Heart right ventricle (tissue), 16 donors: ENCODE results near the gene BICC1. TPM values are rescaled to one million over a fixed set of nuclear protein-coding genes. Genes with fewer than 3 reads are reported as not detected.

Source experiments
- ATAC-seq, 8 donors: fragments of 200-7000 bp; cut with Tn5 transposase; one replicate each; pipeline ENCODE4 v1.9.1; 2020; ENCODE audit warnings: mild to moderate bottlenecking in 8 of 8, moderate library complexity in 8 of 8, moderate number of reproducible peaks in 1 of 8
- DNase-seq, 2 donors: peaks; one replicate each; pipeline ENCODE4 v3.0.0-alpha.2; 2020
- H3K27ac ChIP-seq, 10 donors: fragments of 200-600 bp; sonication (generic) in 2 of 10; one replicate each; pipeline versions ENCODE4 v1.5.0 to v1.8.0; 2020 to 2022; ENCODE audit warnings: mild to moderate bottlenecking in 3 of 10
- H3K27me3 ChIP-seq, 7 donors: fragments of 200-600 bp; one replicate each; pipeline ENCODE4 v1.8.0; 2021 to 2022; ENCODE audit warnings: mild to moderate bottlenecking in 2 of 7
- H3K36me3 ChIP-seq, 9 donors: fragments of 200-600 bp; sonication (generic) in 1 of 9; one replicate each; pipeline versions ENCODE4 v1.5.0 to v1.8.0; 2020 to 2022; ENCODE audit warnings: mild to moderate bottlenecking in 2 of 9
- H3K4me1 ChIP-seq, 9 donors: fragments of 200-600 bp; sonication (generic) in 1 of 9; one replicate each; pipeline versions ENCODE4 v1.5.0 to v1.8.0; 2020 to 2022; ENCODE audit warnings: mild to moderate bottlenecking in 4 of 9
- H3K4me3 ChIP-seq, 10 donors: fragments of 200-600 bp; sonication (generic) in 2 of 10; one replicate each; pipeline versions ENCODE4 v1.5.0 to v1.8.0; 2020 to 2022; ENCODE audit warnings: mild to moderate bottlenecking in 7 of 10, moderate library complexity in 2 of 10
- H3K9me3 ChIP-seq, 11 donors: fragments of 200-600 bp in 10 of 11; sonication (generic) in 2 of 11; one replicate each; pipeline versions ENCODE4 v1.5.0 to v1.8.0; 2013 to 2022; ENCODE audit warnings: mild to moderate bottlenecking in 2 of 11, control low read depth in 1 of 11, moderate library complexity in 1 of 11
- WGBS, 2 donors: extraction: QIAGEN DNeasy Blood & Tissue Kit; methylation state at CpG; one replicate each; pipeline ENCODE4 v1.1.7; 2013; ENCODE audit warnings: inconsistent platforms in 1 of 2; 5-methylcytosine and 5-hydroxymethylcytosine counted together
- intact Hi-C, 10 donors: fragments of 100-400 bp; cut with DNase I; formaldehyde crosslinking; loops; one replicate each; pipeline versions ENCODE4 v1.11.1 to v1.14.2; 2022
- polyA plus RNA-seq, 2 donors: library from polyadenylated mRNA; stranded (reverse); fragments of 200-250 nt; gene quantifications; one replicate each; pipeline ENCODE4 v1.2.3, GENCODE V29; 2013
- total RNA-seq, 10 donors: library from RNA; stranded (reverse); fragmentation: NEBNext Ultra II Directional in 3 of 10; extraction: Animal tissue kit (Norgen Biotek cat#: 25700) in 3 of 10; gene quantifications; one replicate each; pipeline versions ENCODE4 v1.2.1 to v1.2.4, GENCODE V29; 2021 to 2023
- TF ChIP-seq, protein P1 (sequence below), 9 donors: fragments of 200-600 bp; sonication (generic) in 2 of 9; IDR thresholded peaks; one replicate each; pipeline versions ENCODE4 v1.5.0 to v1.8.0; 2021 to 2022; ENCODE audit warnings: antibody characterized with exemption in 9 of 9, mild to moderate bottlenecking in 5 of 9, moderate library complexity in 1 of 9
- donor health status: Arrhythmogenic right ventricular cardiomyopathy.
- donor health status: ischemic (EF 13 %, LVEDD 7.1; RV severe dilation, severe dysfunction).
- donor health status: healthy with polysubstance abuse.
- donor health status: DM: no; HTN: yes; CAD: no.
- donor health status: DM: no; HTN: no; CAD: no.
- donor health status: ischemic (EF 25% LVEDD 6.9; RV normal size, moderate dysfunction).
- donor health status: ischemic (EF 25% LVEDD 5.7; RV mildly dilated, moderate dysfunction).
- donor health status: healthy.
- donor health status: DM: yes; HTN: yes; CAD: no.
- donor health status: Ischemic cardiomyopathy.
- donor health status: ischemic (EF 35%, LVEDD 5.7; RV mildly dilated, moderate dysfunction).
- donor health status: nonischemic (EF 11% LVEDD 7.7; RV severe dilation, severe dysfunction).
- donor health status: DM: yes; HTN: yes; CAD: no.
- donor health status: PGD.
- donor health status: ischemic (EF 29% LVEDD 5.4; RV normal size, mild dysfunction).
- donor health status: nonischemic (EF 23%, LVEDD 6.1; RV moderate dilation, normal function).

BICC1 gene
- total and polyA plus RNA-seq, 12 donors = 1.6 to 9.2 (median 5.0) TPM

GRCh38 chr10:58579011-58579655, 66.5 kb downstream of the BICC1 start:
- TF ChIP-seq, protein P1, sequence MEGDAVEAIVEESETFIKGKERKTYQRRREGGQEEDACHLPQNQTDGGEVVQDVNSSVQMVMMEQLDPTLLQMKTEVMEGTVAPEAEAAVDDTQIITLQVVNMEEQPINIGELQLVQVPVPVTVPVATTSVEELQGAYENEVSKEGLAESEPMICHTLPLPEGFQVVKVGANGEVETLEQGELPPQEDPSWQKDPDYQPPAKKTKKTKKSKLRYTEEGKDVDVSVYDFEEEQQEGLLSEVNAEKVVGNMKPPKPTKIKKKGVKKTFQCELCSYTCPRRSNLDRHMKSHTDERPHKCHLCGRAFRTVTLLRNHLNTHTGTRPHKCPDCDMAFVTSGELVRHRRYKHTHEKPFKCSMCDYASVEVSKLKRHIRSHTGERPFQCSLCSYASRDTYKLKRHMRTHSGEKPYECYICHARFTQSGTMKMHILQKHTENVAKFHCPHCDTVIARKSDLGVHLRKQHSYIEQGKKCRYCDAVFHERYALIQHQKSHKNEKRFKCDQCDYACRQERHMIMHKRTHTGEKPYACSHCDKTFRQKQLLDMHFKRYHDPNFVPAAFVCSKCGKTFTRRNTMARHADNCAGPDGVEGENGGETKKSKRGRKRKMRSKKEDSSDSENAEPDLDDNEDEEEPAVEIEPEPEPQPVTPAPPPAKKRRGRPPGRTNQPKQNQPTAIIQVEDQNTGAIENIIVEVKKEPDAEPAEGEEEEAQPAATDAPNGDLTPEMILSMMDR (IDR thresholded peaks at IDR 0.05) = no peak
- 78 to 83% methylated on average over 11 of the region's 11 CpGs for WGBS, 2 donors
- H3K36me3 ChIP-seq = no peaks in the 10 kb centered on the region
- H3K27me3 ChIP-seq = no peaks in the 10 kb centered on the region
- H3K27ac ChIP-seq = peak overlapping the region in 6 of 10 donors; percentile 11 to 75 (median 42)
- H3K4me1 ChIP-seq = peaks cover 0 to 39% (median 8%) of the 10 kb centered on the region in 9 donors
- ATAC-seq (peak in 1 of 8 donors; percentile 34), DNase-seq (no peak)
- intact Hi-C loops = no loop called here
- H3K4me3 ChIP-seq = no peak overlapping the region
- H3K9me3 ChIP-seq = peaks cover 0 to 17% (median 0%) of the 10 kb centered on the region in 11 donors

- no peak overlapping the region for H3K27ac ChIP-seq
Measured at GRCh38 chr10:58582045-58582444, 69.4 kb downstream of the BICC1 start.

DNA sequence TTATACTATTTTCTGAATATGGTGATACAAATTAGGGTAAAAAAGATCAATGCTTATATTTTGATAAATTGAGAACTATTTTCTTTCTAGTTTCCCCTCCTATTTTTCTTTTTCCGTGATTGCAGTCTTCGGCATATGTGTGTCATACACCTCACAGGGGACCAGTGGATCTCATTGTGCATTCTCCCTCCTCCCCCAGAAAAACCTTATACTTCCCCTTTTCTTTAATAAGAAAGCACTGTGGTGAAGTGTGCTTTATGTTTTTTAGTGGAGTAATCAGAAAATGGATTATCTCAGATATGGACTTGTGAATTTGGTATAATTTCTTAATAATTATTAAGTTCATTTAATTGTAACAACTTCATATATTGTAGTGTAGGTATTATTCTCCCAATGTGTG, 72.8 kb downstream of the BICC1 start:
- H3K4me3 ChIP-seq = no peak overlapping the region
- TF ChIP-seq, protein P1 (IDR thresholded peaks at IDR 0.05) = no peak
- 85 to 93% methylated on average over 2 of the region's 2 CpGs for WGBS, 2 donors
- peaks cover 0 to 16% (median 0%) of the 10 kb centered on the region in 9 donors for H3K4me1 ChIP-seq
- intact Hi-C loops = no loop called here
- no peaks in the 10 kb centered on the region for H3K36me3 ChIP-seq
- no peak overlapping the region for H3K27ac ChIP-seq
- peaks cover 0 to 18% (median 0%) of the 10 kb centered on the region in 11 donors for H3K9me3 ChIP-seq
- ATAC-seq = no peak
- no peak for DNase-seq
- H3K27me3 ChIP-seq = no peaks in the 10 kb centered on the region

More at GRCh38 chr10:58582045-58582444, 69.4 kb downstream of the BICC1 start:
- DNase-seq (no peak), ATAC-seq (no peak)
- Histone ChIP-seq H3K4me3 (no peak overlapping the region), H3K27me3 (no peaks in the 10 kb centered on the region), H3K4me1 (peaks cover 0 to 26% (median 8%) of the 10 kb centered on the region in 9 donors), H3K36me3 (no peaks in the 10 kb centered on the region), H3K9me3 (peaks cover 0 to 18% (median 0%) of the 10 kb centered on the region in 11 donors)
- TF ChIP-seq, protein P1 (IDR thresholded peaks at IDR 0.05) = no peak
- intact Hi-C loops = no loop called here

GRCh38 chr10:58586282-58587245, 73.9 kb downstream of the BICC1 start:
- Histone ChIP-seq H3K9me3 (peaks cover 0 to 18% (median 0%) of the 10 kb centered on the region in 11 donors), H3K27ac (no peak overlapping the region), H3K36me3 (no peaks in the 10 kb centered on the region), H3K4me1 (peaks cover 0 to 26% (median 8%) of the 10 kb centered on the region in 9 donors), H3K27me3 (no peaks in the 10 kb centered on the region), H3K4me3 (no peak overlapping the region)
- DNase-seq (no peak), ATAC-seq (no peak)
- intact Hi-C loops = no loop called here
- TF ChIP-seq, protein P1 (IDR thresholded peaks at IDR 0.05) = no peak
- WGBS, 2 donors = 82 to 90% methylated on average over 13 of the region's 13 CpGs
